A673 (cell line): ENCODE data around the gene SLC22A17. TPM values are rescaled to one million over a fixed set of nuclear protein-coding genes. Genes with fewer than 3 reads are reported as not detected.

Experiments
- BruUV-seq: library from RNA; stranded (reverse); fragments of 400-500 nt; replicated peaks from 2 replicates; lab custom pipeline; 2021; lab: Mats Ljungman, UMichigan
- CTCF ChIA-PET: fragments of 300-600 bp; sonication (Branson Sonifier 250); formaldehyde crosslinking; loops from one replicate; lab custom pipeline; 2022; ENCODE audit warnings: antibody characterized with exemption; lab: Charles Lee
- POLR2A ChIA-PET: fragments of 300-600 bp; sonication (Branson Sonifier 250); formaldehyde crosslinking; loops from one replicate; lab custom pipeline; 2022; ENCODE audit warnings: antibody characterized with exemption; ENCODE audit not compliant: low non-redundant PET; lab: Charles Lee
- DNase-seq: peaks from one replicate; pipeline ENCODE4 v3.0.0-alpha.2; 2015; ENCODE audit warnings: low spot score
- H3K27ac ChIP-seq: fragments of 200-600 bp; sonication (generic); 2 replicates; pipeline ENCODE4 v1.5.1; 2016; ENCODE audit warnings: mixed run types, low read depth, mild to moderate bottlenecking, mixed read lengths, antibody characterized with exemption, low read length; ENCODE audit not compliant: poor library complexity, severe bottlenecking
- H3K27me3 ChIP-seq: fragments of 200-600 bp; sonication (generic); replicated peaks from 2 replicates; pipeline ENCODE4 v1.6.1; 2017; ENCODE audit warnings: mixed run types, low read depth, mild to moderate bottlenecking, mixed read lengths, antibody characterized with exemption, low read length; ENCODE audit not compliant: insufficient read depth, poor library complexity
- H3K36me3 ChIP-seq: fragments of 200-600 bp; sonication (generic); 2 replicates; pipeline ENCODE4 v1.6.1; 2016; ENCODE audit warnings: mixed run types, mild to moderate bottlenecking, mixed read lengths, antibody characterized with exemption, low read length; ENCODE audit not compliant: insufficient read depth, poor library complexity, severe bottlenecking
- H3K4me1 ChIP-seq: fragments of 200-600 bp; sonication (generic); 2 replicates; pipeline ENCODE4 v1.6.1; 2017; ENCODE audit warnings: mixed run types, mild to moderate bottlenecking, mixed read lengths, antibody characterized with exemption, low read length; ENCODE audit not compliant: insufficient read depth, poor library complexity, severe bottlenecking
- H3K4me3 ChIP-seq: fragments of 200-600 bp; sonication (generic); 2 replicates; pipeline ENCODE4 v1.5.1; 2016; ENCODE audit warnings: low read depth, mixed run types, mild to moderate bottlenecking, mixed read lengths, low read length; ENCODE audit not compliant: poor library complexity, severe bottlenecking
- H3K9me3 ChIP-seq: fragments of 200-600 bp; sonication (generic); 2 replicates; pipeline ENCODE4 v1.6.1; 2016; ENCODE audit warnings: mixed run types, low read depth, mild to moderate bottlenecking, mixed read lengths, antibody characterized with exemption, low read length; ENCODE audit not compliant: poor library complexity, severe bottlenecking
- CTCF ChIP-seq: fragments of 300-800, 200-600 bp; sonication (generic); conservative IDR thresholded peaks from 2 replicates; pipeline ENCODE4 v1.5.1; 2017; ENCODE audit warnings: low read depth, mild to moderate bottlenecking, antibody characterized with exemption, low read length, moderate library complexity, mixed read lengths
- EZH2 ChIP-seq: fragments of 200-600 bp; sonication (generic); IDR thresholded peaks from 2 replicates; pipeline ENCODE4 v1.6.1; 2017; ENCODE audit warnings: borderline replicate concordance, low read depth, mild to moderate bottlenecking, mixed read lengths, antibody characterized with exemption, low read length; ENCODE audit not compliant: poor library complexity, severe bottlenecking
- intact Hi-C: fragments of 100-400 bp; cut with micrococcal nuclease; formaldehyde crosslinking; loops from one replicate; pipeline ENCODE4 v1.10.0; 2022; ENCODE audit not compliant: unreplicated experiment
- total RNA-seq: library from RNA; stranded (reverse); gene quantifications from 2 replicates; pipeline ENCODE4 v1.2.3, GENCODE V29; 2021

SLC22A17 gene
- total RNA-seq, 1 experiment from 2014 or later = 23.0 TPM

DNA sequence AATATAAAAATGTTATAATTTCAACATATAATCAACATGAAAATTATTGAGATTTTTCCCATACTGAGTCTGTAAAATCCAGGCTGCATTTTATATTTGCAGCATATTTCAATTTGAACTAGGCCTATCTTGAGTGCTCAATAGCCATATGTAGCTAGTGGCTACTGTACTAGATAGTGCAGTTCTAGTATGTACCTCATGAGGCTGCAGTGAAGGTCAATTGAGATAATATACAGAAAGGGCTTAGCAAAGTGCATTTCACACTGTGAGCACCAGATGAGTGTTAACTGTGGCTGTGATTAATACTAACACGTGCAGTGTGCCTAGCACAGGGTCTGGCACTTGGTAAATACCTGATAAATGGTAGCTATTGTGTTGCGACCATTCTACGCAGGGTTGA, 5.4 kb upstream of the SLC22A17 start:
- BruUV-seq = no TSS peak
- DNase-seq = no peak
- no peak overlapping the region for H3K27ac ChIP-seq
- H3K4me1 ChIP-seq = no peaks in the 10 kb centered on the region
- intact Hi-C loops = no loop called here
- no peaks in the 10 kb centered on the region for H3K9me3 ChIP-seq
- POLR2A ChIA-PET = interaction anchor here (0.6 kb wide), 1 partner anchor 123 kb away, joined by 3 read pairs; no protein-coding TSS in a partner anchor
- TF ChIP-seq EZH2 (no peak), CTCF (no peak)
- CTCF ChIA-PET = interaction anchor here (0.6 kb wide), 1 partner anchor 752 kb away, joined by 3 read pairs; no protein-coding TSS in a partner anchor
- H3K27me3 ChIP-seq = no peaks in the 10 kb centered on the region
- H3K4me3 ChIP-seq = no peak overlapping the region
- H3K36me3 ChIP-seq = peaks cover 59% of the 10 kb centered on the region

DNA sequence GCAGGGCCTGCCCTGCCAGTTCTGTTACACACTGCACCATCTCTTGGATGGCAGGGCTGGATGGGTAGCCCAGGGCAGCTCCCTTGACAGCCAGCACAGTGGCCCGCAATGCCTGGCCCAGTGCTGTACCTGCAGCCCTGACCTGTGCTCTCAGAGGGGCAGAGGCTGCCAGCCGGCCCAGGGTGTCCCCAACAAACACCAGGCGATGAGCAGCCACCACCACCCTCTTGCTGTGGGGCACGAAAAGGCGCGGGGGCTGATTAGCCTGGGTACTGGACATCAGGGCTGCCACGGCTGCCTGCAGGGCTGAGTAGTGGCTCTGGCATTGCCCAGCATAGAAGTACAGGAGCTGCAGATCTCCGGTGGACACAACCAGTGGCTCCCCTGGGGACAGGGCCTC, 4.6 kb upstream of the SLC22A17 start:
- Histone ChIP-seq H3K4me3 (no peak overlapping the region), H3K9me3 (no peaks in the 10 kb centered on the region), H3K27ac (no peak overlapping the region), H3K4me1 (no peaks in the 10 kb centered on the region), H3K36me3 (peaks cover 56% of the 10 kb centered on the region), H3K27me3 (no peaks in the 10 kb centered on the region)
- POLR2A ChIA-PET = no interaction called here
- no TSS peak for BruUV-seq
- CTCF ChIA-PET = no interaction called here
- intact Hi-C loops = no loop called here
- DNase-seq = no peak
- TF ChIP-seq CTCF = no peak
- TF ChIP-seq EZH2 = no peak

GRCh38 chr14:23356662-23357061, 4.0 kb upstream of the SLC22A17 start:
- TF ChIP-seq EZH2 = no peak
- no peak for TF ChIP-seq CTCF
- Histone ChIP-seq H3K4me1 (peaks cover 3% of the 10 kb centered on the region), H3K27me3 (no peaks in the 10 kb centered on the region), H3K9me3 (no peaks in the 10 kb centered on the region), H3K36me3 (peaks cover 50% of the 10 kb centered on the region), H3K4me3 (no peak overlapping the region), H3K27ac (no peak overlapping the region)
- CTCF ChIA-PET = no interaction called here
- DNase-seq = no peak
- no TSS peak for BruUV-seq
- POLR2A ChIA-PET = no interaction called here
- intact Hi-C loops = no loop called here
